Neural progenitor cell (in vitro differentiated cells): ENCODE data around the gene AARS2. TPM values are rescaled to one million over a fixed set of nuclear protein-coding genes. Genes with fewer than 3 reads are reported as not detected.

Experiments used
- DNase-seq: peaks from one replicate; pipeline ENCODE4 v3.0.0-alpha.2; 2016; ENCODE audit warnings: low spot score
- H2AFZ ChIP-seq: fragments of 200-600 bp; sonication (generic); replicated peaks from 2 replicates; pipeline ENCODE4 v1.6.1; 2016; ENCODE audit warnings: antibody characterized with exemption
- H3F3A ChIP-seq: fragments of 200-600 bp; sonication (generic); 2 replicates; pipeline ENCODE4 v1.6.1; 2016; ENCODE audit warnings: antibody characterized with exemption, low read depth
- H3K27ac ChIP-seq: fragments of 200-600 bp; sonication (generic); 2 replicates; pipeline ENCODE4 v1.5.1; 2016; ENCODE audit warnings: mild to moderate bottlenecking
- H3K27me3 ChIP-seq: fragments of 200-600 bp; sonication (generic); 2 replicates; pipeline ENCODE4 v1.6.1; 2016; ENCODE audit warnings: mild to moderate bottlenecking, moderate library complexity
- H3K36me3 ChIP-seq: fragments of 200-600 bp; sonication (generic); 2 replicates; pipeline ENCODE4 v1.5.1; 2016
- H3K4me1 ChIP-seq: fragments of 200-600 bp; sonication (generic); 2 replicates; pipeline ENCODE4 v1.6.1; 2016; ENCODE audit warnings: mixed run types
- H3K4me2 ChIP-seq: fragments of 200-600 bp; sonication (generic); 2 replicates; pipeline ENCODE4 v1.6.1; 2016
- H3K4me3 ChIP-seq: fragments of 200-600 bp; sonication (generic); 2 replicates; pipeline ENCODE4 v1.5.1; 2016
- H3K79me2 ChIP-seq: fragments of 200-600 bp; sonication (generic); 2 replicates; pipeline ENCODE4 v1.6.1; 2016; ENCODE audit warnings: low read depth
- H3K9ac ChIP-seq: fragments of 200-600 bp; sonication (generic); 2 replicates; pipeline ENCODE4 v1.6.1; 2016
- H3K9me3 ChIP-seq: fragments of 200-600 bp; sonication (generic); 2 replicates; pipeline ENCODE4 v1.5.1; 2016; ENCODE audit warnings: low read depth
- H4K20me1 ChIP-seq: fragments of 200-600 bp; sonication (generic); 2 replicates; pipeline ENCODE4 v1.6.1; 2016; ENCODE audit warnings: low read depth
- H3K27ac Mint-ChIP-seq: 3 replicates; pipeline ENCODE4 v1.8.0; 2021; ENCODE audit warnings: mixed read lengths
- H3K27me3 Mint-ChIP-seq: 2 replicates; pipeline ENCODE4 v1.8.0; 2022; ENCODE audit warnings: low read depth, mild to moderate bottlenecking, inconsistent platforms, moderate library complexity, mixed read lengths; ENCODE audit not compliant: insufficient read depth
- H3K36me3 Mint-ChIP-seq: 3 replicates; pipeline ENCODE4 v1.8.0; 2021; ENCODE audit warnings: mixed read lengths
- H3K4me1 Mint-ChIP-seq: 3 replicates; pipeline ENCODE4 v1.8.0; 2021; ENCODE audit warnings: mixed read lengths
- H3K4me3 Mint-ChIP-seq: 3 replicates; pipeline ENCODE4 v1.8.0; 2021; ENCODE audit warnings: mild to moderate bottlenecking, moderate library complexity, mixed read lengths
- H3K9me3 Mint-ChIP-seq: 3 replicates; pipeline ENCODE4 v1.8.0; 2020; ENCODE audit warnings: mixed read lengths
- EZH2 ChIP-seq: fragments of 200-600 bp; sonication (generic); IDR thresholded peaks from 2 replicates; pipeline ENCODE4 v1.6.1; 2017; ENCODE audit warnings: antibody characterized with exemption, mild to moderate bottlenecking, moderate library complexity
- EZH2phosphoT487 ChIP-seq: fragments of 200-600 bp; sonication (generic); IDR thresholded peaks from 2 replicates; pipeline ENCODE4 v1.6.1; 2017; ENCODE audit warnings: antibody characterized with exemption
- total RNA-seq: library from RNA; depleted of rRNA; stranded (reverse); fragments of >200 nt; gene quantifications from 2 replicates; pipeline ENCODE4 v1.2.3, GENCODE V29; 2015; ENCODE audit warnings: low replicate concordance
- TF ChIP-seq, protein P1 (sequence below): fragments of 200-600 bp; sonication (generic); IDR thresholded peaks from 2 replicates; pipeline ENCODE4 v1.5.1; 2017; ENCODE audit warnings: antibody characterized with exemption, mild to moderate bottlenecking

Gene AARS2
- total RNA-seq, 1 donor from 2014 or later: 16.1 TPM

DNA sequence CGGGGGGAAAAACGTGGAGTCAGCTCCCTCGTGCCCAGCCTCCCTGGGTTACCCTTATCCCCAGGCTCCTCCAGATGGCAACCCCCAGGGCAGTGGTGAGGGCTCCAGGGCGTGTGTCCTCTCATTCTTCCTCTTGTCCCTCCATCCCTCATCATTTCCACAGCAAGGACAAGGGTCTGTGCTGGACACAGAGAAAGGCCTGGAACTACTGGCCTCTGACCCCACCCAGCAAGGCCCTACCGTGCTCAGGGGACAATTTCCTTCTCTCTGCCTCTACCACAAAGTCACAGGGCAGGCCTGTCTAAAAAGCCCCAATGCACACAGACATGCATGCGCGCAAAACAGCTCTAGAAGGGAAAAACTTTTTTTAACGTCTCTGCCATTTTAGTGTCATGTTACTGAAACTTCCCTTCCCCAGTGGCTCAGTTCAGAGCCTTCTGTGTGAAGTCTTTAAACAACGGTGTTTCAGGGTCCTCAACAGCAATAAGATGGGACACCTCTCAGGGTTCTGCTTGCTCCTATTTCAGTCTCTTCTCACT lies 54.8 kb downstream of the AARS2 start:
- Histone ChIP-seq H3K79me2 (peaks cover 32% of the 10 kb centered on the region), H3F3A (peaks cover 45% of the 10 kb centered on the region), H3K9me3 (no peaks in the 10 kb centered on the region), H3K27ac (no peak overlapping the region), H3K4me1 (peaks cover 14% of the 10 kb centered on the region), H3K4me2 (peak overlapping the region; percentile 99), H3K27me3 (no peaks in the 10 kb centered on the region), H3K4me3 (no peak overlapping the region), H3K9ac (no peak overlapping the region), H2AFZ (no peak overlapping the region), H4K20me1 (peaks cover 33% of the 10 kb centered on the region), H3K36me3 (peaks cover 5% of the 10 kb centered on the region)
- Mint-ChIP-seq H3K27me3 (peaks cover 10% of the 10 kb centered on the region), H3K9me3 (no peaks in the 10 kb centered on the region), H3K36me3 (peaks cover 10% of the 10 kb centered on the region), H3K4me1 (peaks cover 43% of the 10 kb centered on the region), H3K4me3 (peak overlapping the region; percentile 87), H3K27ac (no peak overlapping the region)
- TF ChIP-seq, protein P1, sequence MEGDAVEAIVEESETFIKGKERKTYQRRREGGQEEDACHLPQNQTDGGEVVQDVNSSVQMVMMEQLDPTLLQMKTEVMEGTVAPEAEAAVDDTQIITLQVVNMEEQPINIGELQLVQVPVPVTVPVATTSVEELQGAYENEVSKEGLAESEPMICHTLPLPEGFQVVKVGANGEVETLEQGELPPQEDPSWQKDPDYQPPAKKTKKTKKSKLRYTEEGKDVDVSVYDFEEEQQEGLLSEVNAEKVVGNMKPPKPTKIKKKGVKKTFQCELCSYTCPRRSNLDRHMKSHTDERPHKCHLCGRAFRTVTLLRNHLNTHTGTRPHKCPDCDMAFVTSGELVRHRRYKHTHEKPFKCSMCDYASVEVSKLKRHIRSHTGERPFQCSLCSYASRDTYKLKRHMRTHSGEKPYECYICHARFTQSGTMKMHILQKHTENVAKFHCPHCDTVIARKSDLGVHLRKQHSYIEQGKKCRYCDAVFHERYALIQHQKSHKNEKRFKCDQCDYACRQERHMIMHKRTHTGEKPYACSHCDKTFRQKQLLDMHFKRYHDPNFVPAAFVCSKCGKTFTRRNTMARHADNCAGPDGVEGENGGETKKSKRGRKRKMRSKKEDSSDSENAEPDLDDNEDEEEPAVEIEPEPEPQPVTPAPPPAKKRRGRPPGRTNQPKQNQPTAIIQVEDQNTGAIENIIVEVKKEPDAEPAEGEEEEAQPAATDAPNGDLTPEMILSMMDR: no peak
- TF ChIP-seq EZH2: no peak
- no peak for DNase-seq

DNA sequence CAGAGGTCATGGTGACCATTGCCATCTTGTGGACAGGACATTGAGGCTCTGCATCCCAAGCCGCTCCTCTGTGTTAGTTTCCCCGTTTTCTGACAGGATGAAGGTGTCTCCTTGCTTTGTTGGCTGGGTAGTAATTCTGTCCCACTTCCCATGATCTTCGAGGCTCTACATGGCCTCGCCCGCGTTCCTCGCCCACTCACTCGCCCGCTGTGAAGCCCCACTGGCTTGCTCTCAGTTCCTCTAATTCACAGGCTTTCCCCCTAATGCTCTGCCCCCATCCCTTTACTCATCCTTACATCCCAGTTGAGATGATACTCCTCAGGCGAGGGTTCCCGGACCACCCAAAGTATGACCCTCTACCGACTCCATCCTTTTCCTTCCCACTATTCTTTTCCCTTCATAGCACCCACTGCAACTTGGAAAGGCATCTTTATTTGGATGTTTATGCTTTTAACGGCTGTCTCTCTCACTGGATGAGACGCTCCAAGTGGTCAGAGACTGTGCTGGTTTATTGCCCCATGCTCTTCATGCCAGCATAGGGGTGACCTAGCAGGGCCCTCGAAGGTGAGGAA lies 55.3 kb downstream of the AARS2 start:
- Histone ChIP-seq H4K20me1 (peaks cover 38% of the 10 kb centered on the region), H3K4me2 (peak overlapping the region; percentile 99), H3K36me3 (peaks cover 5% of the 10 kb centered on the region), H3K27ac (no peak overlapping the region), H3K9me3 (no peaks in the 10 kb centered on the region), H3K4me1 (peaks cover 10% of the 10 kb centered on the region), H3K79me2 (peaks cover 37% of the 10 kb centered on the region), H3K4me3 (peak overlapping the region; percentile 96), H2AFZ (peak overlapping the region; percentile 68), H3K27me3 (no peaks in the 10 kb centered on the region), H3F3A (peaks cover 50% of the 10 kb centered on the region), H3K9ac (no peak overlapping the region)
- DNase-seq: no peak
- TF ChIP-seq EZH2phosphoT487 (no peak), EZH2 (no peak)
- TF ChIP-seq, protein P1: no peak
- Mint-ChIP-seq H3K27ac (peak overlapping the region; percentile 96), H3K36me3 (peaks cover 15% of the 10 kb centered on the region), H3K27me3 (peaks cover 10% of the 10 kb centered on the region), H3K9me3 (no peaks in the 10 kb centered on the region), H3K4me3 (peak overlapping the region; percentile 87), H3K4me1 (peaks cover 40% of the 10 kb centered on the region)

DNA sequence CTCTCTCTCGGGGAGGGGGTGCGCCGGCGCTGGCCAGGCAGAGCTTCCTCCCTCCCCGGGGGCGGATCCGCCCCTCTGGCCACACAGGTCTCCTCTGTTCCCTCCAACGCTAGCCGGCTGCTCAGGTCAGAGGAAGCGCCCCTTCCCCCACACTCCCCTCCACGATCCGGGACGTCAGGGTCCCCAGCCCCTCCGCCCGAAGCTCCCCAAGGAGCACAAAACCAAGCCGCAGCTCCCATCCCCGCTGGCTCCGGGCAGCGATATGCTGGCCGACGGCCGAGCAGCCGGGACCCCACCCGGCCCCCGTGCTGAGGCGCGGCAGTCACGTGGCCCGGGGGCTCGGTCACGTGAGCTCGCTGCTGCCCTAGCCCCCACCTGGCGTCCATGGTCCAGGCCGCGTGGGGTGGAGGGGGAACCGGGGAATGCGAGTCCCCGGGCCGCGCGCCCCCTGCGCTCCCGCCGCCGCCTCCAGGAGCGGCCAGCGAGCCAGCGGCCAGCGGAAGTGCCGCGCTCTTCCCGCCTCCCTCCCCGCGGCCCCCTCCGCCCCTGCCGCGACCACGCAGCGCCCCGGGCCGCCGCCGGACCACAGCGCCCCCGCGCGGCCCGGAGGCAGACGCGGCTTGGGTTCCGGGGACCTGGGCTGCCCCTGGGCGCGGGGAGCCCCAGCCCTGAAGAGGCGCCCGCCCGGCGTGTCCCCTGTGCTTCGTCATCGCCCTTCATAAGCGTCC lies 56.0 kb downstream of the AARS2 start, which contains the start of gene SLC35B2:
Gene SLC35B2 (minus strand): TSS at position 504 of the 728 bp plus-strand sequence. CDS start 118 bp downstream, at position 386.
- Mint-ChIP-seq H3K27me3 (peaks cover 10% of the 10 kb centered on the region), H3K4me3 (peak within 1 kb of the TSS; percentile 91), H3K27ac (peak within 1 kb of the TSS; percentile 96), H3K4me1 (peaks cover 35% of the 10 kb centered on the region), H3K36me3 (peaks cover 18% of the 10 kb centered on the region), H3K9me3 (no peaks in the 10 kb centered on the region)
- H3F3A ChIP-seq: peaks cover 57% of the 10 kb centered on the region
- H3K4me3 ChIP-seq: peak within 1 kb of the TSS; percentile 96
- peaks cover 6% of the 10 kb centered on the region for H3K36me3 ChIP-seq
- H3K27ac ChIP-seq: peak within 1 kb of the TSS; percentile 93
- H3K79me2 ChIP-seq: peaks cover 43% of the 10 kb centered on the region
- H2AFZ ChIP-seq: peak within 1 kb of the TSS; percentile 96
- H3K4me1 ChIP-seq: peaks cover 10% of the 10 kb centered on the region
- H4K20me1 ChIP-seq: peaks cover 45% of the 10 kb centered on the region
- H3K4me2 ChIP-seq: peak within 1 kb of the TSS; percentile 99
- peak within 1 kb of the TSS; percentile 82 for H3K9ac ChIP-seq
- DNase-seq: peak; percentile 93
- H3K9me3 ChIP-seq: no peaks in the 10 kb centered on the region
- no peak for TF ChIP-seq EZH2
- TF ChIP-seq, protein P1: peak; percentile 70
- no peak for TF ChIP-seq EZH2phosphoT487
- H3K27me3 ChIP-seq: no peaks in the 10 kb centered on the region
